Measurements from ENCODE around the gene SEMA4B. TPM values are rescaled to one million over a fixed set of nuclear protein-coding genes. Genes with fewer than 3 reads are reported as not detected.

Gene SEMA4B
- total RNA-seq, 4 donors from 2014 or later, result 89.2 to 151 (median 106) TPM

DNA sequence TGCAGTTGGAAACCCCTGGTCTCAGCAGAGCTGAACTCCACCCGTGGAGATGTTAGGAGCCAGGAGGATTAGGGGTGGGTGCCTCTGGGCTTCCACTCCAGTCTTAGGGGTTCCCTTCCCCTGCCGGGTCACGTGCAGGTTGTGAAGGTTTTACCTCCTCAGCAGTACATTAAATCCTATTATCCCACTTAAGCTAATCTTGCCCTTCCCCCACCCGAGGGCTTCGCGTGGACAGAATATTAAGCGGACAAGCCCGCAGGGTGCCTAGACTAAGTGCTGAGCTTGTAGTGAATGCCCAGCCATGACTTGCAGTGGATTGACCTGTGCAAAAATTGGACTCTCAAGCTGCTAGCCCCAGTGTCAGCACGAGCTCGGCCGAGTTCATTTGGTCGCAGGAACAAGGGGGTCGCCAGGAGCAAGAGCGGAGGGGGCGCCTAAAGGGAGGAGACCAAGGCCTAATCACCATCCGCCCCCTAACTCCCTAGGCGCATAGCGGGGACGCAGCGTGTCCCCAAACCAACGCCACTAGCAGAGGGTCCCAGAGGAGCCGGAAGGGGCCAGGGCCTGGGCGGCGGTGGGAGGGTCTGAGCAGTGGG lies 498 bp upstream of the SEMA4B start:
- no peak for DNase-seq (ENCODE audit: low spot score in 2 of 2)
- H3K4me3 ChIP-seq (ENCODE audit: low read depth, poor library complexity, severe bottlenecking), result peak overlapping the region; percentile 60
- TF ChIP-seq, protein P1, sequence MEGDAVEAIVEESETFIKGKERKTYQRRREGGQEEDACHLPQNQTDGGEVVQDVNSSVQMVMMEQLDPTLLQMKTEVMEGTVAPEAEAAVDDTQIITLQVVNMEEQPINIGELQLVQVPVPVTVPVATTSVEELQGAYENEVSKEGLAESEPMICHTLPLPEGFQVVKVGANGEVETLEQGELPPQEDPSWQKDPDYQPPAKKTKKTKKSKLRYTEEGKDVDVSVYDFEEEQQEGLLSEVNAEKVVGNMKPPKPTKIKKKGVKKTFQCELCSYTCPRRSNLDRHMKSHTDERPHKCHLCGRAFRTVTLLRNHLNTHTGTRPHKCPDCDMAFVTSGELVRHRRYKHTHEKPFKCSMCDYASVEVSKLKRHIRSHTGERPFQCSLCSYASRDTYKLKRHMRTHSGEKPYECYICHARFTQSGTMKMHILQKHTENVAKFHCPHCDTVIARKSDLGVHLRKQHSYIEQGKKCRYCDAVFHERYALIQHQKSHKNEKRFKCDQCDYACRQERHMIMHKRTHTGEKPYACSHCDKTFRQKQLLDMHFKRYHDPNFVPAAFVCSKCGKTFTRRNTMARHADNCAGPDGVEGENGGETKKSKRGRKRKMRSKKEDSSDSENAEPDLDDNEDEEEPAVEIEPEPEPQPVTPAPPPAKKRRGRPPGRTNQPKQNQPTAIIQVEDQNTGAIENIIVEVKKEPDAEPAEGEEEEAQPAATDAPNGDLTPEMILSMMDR (IDR thresholded peaks at IDR 0.05), result no peak
- no peak for TF ChIP-seq POLR2A (IDR thresholded peaks at IDR 0.05)
- intact Hi-C loops (cut with DNase I; ENCODE audit: low total_unique reads), result no loop called here
- WGBS, 2 donors, result 11% methylated on average over 21 to 23 of the region's 24 CpGs

DNA sequence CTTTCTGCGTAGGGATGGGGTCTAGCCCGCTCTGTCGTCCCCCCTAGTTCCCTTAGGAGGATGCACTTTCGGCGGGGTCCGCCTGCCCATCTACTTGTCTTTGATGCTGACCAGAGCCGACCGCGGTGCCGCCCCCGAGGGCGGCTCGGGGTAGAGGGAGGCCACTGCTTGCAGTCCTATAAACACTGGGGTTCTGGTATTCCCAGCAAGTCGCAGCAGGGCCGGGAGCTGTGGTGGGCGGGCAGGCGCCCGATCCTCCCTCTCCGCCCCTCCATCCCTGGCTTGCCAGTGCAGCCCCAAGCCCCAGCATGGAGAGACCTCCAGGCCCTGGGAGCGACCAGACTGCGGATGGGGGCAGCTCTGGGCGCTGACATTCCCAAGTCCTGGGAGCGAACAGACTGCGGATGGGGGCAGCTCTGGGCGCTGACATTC lies 830 bp downstream of the SEMA4B start:
- intact Hi-C loops (cut with DNase I; ENCODE audit: low total_unique reads), result no loop called here
- TF ChIP-seq POLR2A (IDR thresholded peaks at IDR 0.05), result no peak
- TF ChIP-seq, protein P1 (IDR thresholded peaks at IDR 0.05), result no peak
- 6 to 8% methylated on average over 24 to 25 of the region's 25 CpGs for WGBS, 2 donors
- DNase-seq (ENCODE audit: low spot score in 2 of 2), result no peak
- H3K4me3 ChIP-seq (ENCODE audit: low read depth, poor library complexity, severe bottlenecking), result peak overlapping the region; percentile 60

DNA sequence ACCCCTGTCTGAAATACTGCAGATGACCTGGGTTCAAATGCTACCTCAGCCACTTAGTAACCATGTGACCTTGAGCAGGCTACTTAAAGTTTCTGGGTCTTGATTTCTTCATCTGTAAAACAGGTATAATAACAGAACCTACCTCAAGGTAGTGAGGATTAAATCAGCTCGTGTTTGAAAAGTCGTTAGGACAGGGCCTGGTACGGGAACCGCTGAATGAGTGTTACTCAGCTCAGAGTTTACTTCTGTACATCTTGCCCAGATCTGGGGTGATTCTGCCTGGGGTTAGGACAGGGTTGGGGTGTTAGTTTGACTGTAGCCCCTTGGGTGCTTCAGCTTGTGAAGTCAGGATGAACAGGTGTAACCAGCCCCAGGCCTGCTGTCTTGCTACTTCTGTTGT lies 1.8 kb downstream of the SEMA4B start:
- 67 to 73% methylated on average over 4 of the region's 4 CpGs for WGBS, 2 donors
- intact Hi-C loops (cut with DNase I; ENCODE audit: low total_unique reads), result no loop called here
- TF ChIP-seq POLR2A (IDR thresholded peaks at IDR 0.05), result no peak
- TF ChIP-seq, protein P1 (IDR thresholded peaks at IDR 0.05), result no peak
- no peak overlapping the region for H3K4me3 ChIP-seq (ENCODE audit: low read depth, poor library complexity, severe bottlenecking)
- no peak for DNase-seq (ENCODE audit: low spot score in 2 of 2)

DNA sequence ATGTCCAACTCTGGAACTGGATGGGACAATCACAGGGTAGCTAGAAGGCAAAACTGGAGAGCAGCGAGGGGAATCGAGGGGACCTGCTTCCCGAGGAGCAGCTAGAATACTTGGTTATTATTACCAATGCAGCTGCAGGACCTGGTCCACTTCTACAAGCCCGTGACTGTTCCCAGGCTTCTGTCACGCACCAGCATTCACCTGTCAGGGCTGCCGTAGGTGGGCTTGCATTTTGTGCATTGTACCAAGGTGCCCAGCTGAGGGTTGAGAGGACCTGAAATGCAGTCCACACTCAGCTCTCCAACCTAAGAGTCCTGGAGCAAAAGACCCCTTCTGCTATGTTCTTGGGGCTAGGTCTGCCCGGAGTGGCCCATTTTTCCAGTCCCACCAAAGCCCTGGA lies 2.3 kb downstream of the SEMA4B start:
- no peak overlapping the region for H3K4me3 ChIP-seq (ENCODE audit: low read depth, poor library complexity, severe bottlenecking)
- intact Hi-C loops (cut with DNase I; ENCODE audit: low total_unique reads), result no loop called here
- DNase-seq (ENCODE audit: low spot score in 2 of 2), result no peak
- WGBS, 2 donors, result 89% methylated on average over 7 of the region's 7 CpGs
- TF ChIP-seq, protein P1 (IDR thresholded peaks at IDR 0.05), result no peak
- no peak for TF ChIP-seq POLR2A (IDR thresholded peaks at IDR 0.05)

DNA sequence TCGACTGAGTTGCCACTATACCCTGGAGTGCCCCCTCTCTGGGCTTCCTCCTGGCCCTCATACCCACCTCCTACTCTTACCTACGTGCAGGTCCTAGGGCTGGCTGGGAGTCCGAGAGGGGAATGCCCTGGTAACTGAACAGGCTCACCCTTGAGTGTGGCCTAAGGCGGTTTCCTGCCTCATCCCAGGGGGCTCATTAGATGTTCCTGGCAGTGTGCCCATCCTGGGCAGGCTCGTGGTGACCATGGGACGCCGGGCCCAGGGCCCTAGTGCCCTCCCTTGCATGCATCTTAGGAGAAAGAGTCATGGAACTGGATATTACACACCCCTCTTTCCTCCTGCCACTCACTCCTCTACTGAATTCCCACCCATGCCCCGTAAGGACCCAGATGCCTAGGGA lies 2.8 kb downstream of the SEMA4B start:
- no peak for DNase-seq (ENCODE audit: low spot score in 2 of 2)
- intact Hi-C loops (cut with DNase I; ENCODE audit: low total_unique reads), result no loop called here
- H3K4me3 ChIP-seq (ENCODE audit: low read depth, poor library complexity, severe bottlenecking), result no peak overlapping the region
- 63 to 70% methylated on average over 7 of the region's 8 CpGs for WGBS, 2 donors
- no peak for TF ChIP-seq POLR2A (IDR thresholded peaks at IDR 0.05)
- TF ChIP-seq, protein P1 (IDR thresholded peaks at IDR 0.05), result no peak

Data from lower leg skin (tissue), 4 donors.